ENCODE results near the gene PDYN.

PDYN gene

GRCh38 chr20:1992359-1993110, 1.3 kb downstream of the PDYN start:
- DNase-seq = no peak

GRCh38 chr20:1987826-1988225, 6.0 kb downstream of the PDYN start:
- no peak for DNase-seq

GRCh38 chr20:1983301-1983700, 10.6 kb downstream of the PDYN start:
- DNase-seq = no peak

- DNase-seq = no peak
Observed at GRCh38 chr20:1982686-1983085, 11.2 kb downstream of the PDYN start.

- no peak for DNase-seq
Observed at GRCh38 chr20:1979106-1979778, 14.6 kb downstream of the PDYN start.

- no peak for DNase-seq
Observed at GRCh38 chr20:1975291-1975690, 18.6 kb downstream of the PDYN start.

GRCh38 chr20:1973601-1974440, 20.0 kb downstream of the PDYN start:
- DNase-seq = no peak

- DNase-seq = no peak
Observed at GRCh38 chr20:1971893-1972586, 21.8 kb downstream of the PDYN start.

- DNase-seq = no peak
Observed at GRCh38 chr20:1968964-1969363, 24.9 kb downstream of the PDYN start.

GRCh38 chr20:1965520-1966351, 28.1 kb downstream of the PDYN start:
- DNase-seq = no peak

GRCh38 chr20:1964659-1965405, 29.0 kb downstream of the PDYN start:
- DNase-seq = no peak

GRCh38 chr20:1964061-1964460, 29.8 kb downstream of the PDYN start:
- no peak for DNase-seq

GRCh38 chr20:1961374-1961773, 32.5 kb downstream of the PDYN start:
- no peak for DNase-seq

- no peak for DNase-seq
Observed at GRCh38 chr20:1959156-1959555, 34.7 kb downstream of the PDYN start.

GRCh38 chr20:1958426-1958825, 35.4 kb downstream of the PDYN start:
- DNase-seq = no peak

- no peak for DNase-seq
Observed at GRCh38 chr20:1955217-1955616, 38.6 kb downstream of the PDYN start.

GRCh38 chr20:1953621-1954020, 40.2 kb downstream of the PDYN start:
- DNase-seq = no peak

GRCh38 chr20:1952737-1953530, 40.9 kb downstream of the PDYN start:
- DNase-seq = no peak

- no peak for DNase-seq
Observed at GRCh38 chr20:1951436-1952115, 42.3 kb downstream of the PDYN start.

GRCh38 chr20:1950836-1951235, 43.0 kb downstream of the PDYN start:
- DNase-seq = no peak
